Breast epithelium (tissue), 3 donors: ENCODE data around the gene IL20.

Source experiments
- POLR2A ChIP-seq: fragments of 450-650 bp; IDR thresholded peaks from one replicate; pipeline ENCODE4 v1.6.1; 2016; ENCODE audit warnings: antibody characterized with exemption, mild to moderate bottlenecking, moderate library complexity
- TF ChIP-seq, protein P1 (sequence below), 3 donors: fragments of 450-650 bp; IDR thresholded peaks; one replicate each; pipeline ENCODE4 v1.5.1; 2016 to 2017; ENCODE audit warnings: antibody characterized with exemption in 3 of 3, mild to moderate bottlenecking in 3 of 3, moderate library complexity in 3 of 3

DNA sequence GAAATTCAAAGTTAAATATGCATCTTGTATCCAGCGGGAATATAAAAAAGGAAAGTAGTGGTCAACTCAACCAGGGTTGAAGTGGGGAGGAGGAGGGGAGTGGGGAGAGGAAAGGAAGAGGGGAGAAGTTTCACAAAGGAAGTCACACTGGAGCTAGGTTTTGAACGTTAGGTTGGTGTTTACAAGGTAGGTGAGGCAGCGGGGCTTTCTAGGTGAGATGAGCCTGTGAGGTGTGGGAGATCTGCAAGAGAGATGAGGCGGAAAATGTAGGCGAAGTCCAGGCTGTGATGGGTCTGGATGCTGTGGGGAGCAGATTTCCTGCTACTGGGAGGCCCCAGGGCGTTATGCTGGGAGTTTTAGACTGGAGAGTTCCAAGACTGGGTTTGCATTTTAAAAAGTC, 36.1 kb upstream of the IL20 start:
- TF ChIP-seq, protein P1, sequence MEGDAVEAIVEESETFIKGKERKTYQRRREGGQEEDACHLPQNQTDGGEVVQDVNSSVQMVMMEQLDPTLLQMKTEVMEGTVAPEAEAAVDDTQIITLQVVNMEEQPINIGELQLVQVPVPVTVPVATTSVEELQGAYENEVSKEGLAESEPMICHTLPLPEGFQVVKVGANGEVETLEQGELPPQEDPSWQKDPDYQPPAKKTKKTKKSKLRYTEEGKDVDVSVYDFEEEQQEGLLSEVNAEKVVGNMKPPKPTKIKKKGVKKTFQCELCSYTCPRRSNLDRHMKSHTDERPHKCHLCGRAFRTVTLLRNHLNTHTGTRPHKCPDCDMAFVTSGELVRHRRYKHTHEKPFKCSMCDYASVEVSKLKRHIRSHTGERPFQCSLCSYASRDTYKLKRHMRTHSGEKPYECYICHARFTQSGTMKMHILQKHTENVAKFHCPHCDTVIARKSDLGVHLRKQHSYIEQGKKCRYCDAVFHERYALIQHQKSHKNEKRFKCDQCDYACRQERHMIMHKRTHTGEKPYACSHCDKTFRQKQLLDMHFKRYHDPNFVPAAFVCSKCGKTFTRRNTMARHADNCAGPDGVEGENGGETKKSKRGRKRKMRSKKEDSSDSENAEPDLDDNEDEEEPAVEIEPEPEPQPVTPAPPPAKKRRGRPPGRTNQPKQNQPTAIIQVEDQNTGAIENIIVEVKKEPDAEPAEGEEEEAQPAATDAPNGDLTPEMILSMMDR (IDR thresholded peaks at IDR 0.05) = no peak
- no peak for TF ChIP-seq POLR2A
